ENCODE measurements around the gene SALL2. TPM values are rescaled to one million over a fixed set of nuclear protein-coding genes. Genes with fewer than 3 reads are reported as not detected.

The SALL2 gene
- total and polyA plus RNA-seq, 9 donors: 11.9 to 38.8 (median 25.9) TPM

- WGBS, 3 donors: 12 to 19% (median 13%) methylated on average over 13 of the region's 13 CpGs
- H3K27ac ChIP-seq: peak overlapping the region in 1 of 2 donors; percentile 71
These were observed 649 bp upstream of the SALL2 start for GRCh38 chr14:21526672-21527317.

GRCh38 chr14:21525571-21525961 is 580 bp downstream of the SALL2 start:
- H3K9me3 ChIP-seq: no peaks in the 10 kb centered on the region
- intact Hi-C loops (cut with DNase I): no loop called here
- no peaks in the 10 kb centered on the region for H3K27me3 ChIP-seq
- WGBS, 3 donors: 9 to 13% (median 13%) methylated on average over 12 of the region's 12 CpGs
- peak overlapping the region; percentile 58 for H3K4me3 ChIP-seq
- no peak for TF ChIP-seq POLR2A (IDR thresholded peaks at IDR 0.05)
- no peaks in the 10 kb centered on the region for H3K36me3 ChIP-seq
- peaks cover 4% of the 10 kb centered on the region for H3K4me1 ChIP-seq (ENCODE audit: insufficient read depth)
- DNase-seq: peak in 4 of 5 donors; percentile 31 to 59 (median 53)
- H3K27ac ChIP-seq: peak overlapping the region; percentile 53 to 71

More at GRCh38 chr14:21526672-21527317, 649 bp upstream of the SALL2 start:
- TF ChIP-seq CTCF (IDR thresholded peaks at IDR 0.05): no peak
- TF ChIP-seq POLR2A (IDR thresholded peaks at IDR 0.05): no peak
- TF ChIP-seq EP300 (IDR thresholded peaks at IDR 0.05): no peak
- no peaks in the 10 kb centered on the region for H3K36me3 ChIP-seq
- no peaks in the 10 kb centered on the region for H3K27me3 ChIP-seq
- DNase-seq: no peak
- peaks cover 4% of the 10 kb centered on the region for H3K4me1 ChIP-seq (ENCODE audit: insufficient read depth)
- H3K4me3 ChIP-seq: peak overlapping the region; percentile 58
- intact Hi-C loops (cut with DNase I): no loop called here
- no peaks in the 10 kb centered on the region for H3K9me3 ChIP-seq

GRCh38 chr14:21524575-21525490 is 1.3 kb downstream of the SALL2 start:
- H3K4me3 ChIP-seq: peak overlapping the region; percentile 58
- WGBS, 3 donors: 80 to 84% (median 82%) methylated on average over 18 of the region's 18 CpGs

GRCh38 chr14:21523203-21523602 is 2.9 kb downstream of the SALL2 start:
- Histone ChIP-seq H3K4me3 (no peak overlapping the region), H3K27me3 (no peaks in the 10 kb centered on the region), H3K4me1 (ENCODE audit: insufficient read depth) (peaks cover 4% of the 10 kb centered on the region), H3K27ac (no peak overlapping the region), H3K36me3 (no peaks in the 10 kb centered on the region), H3K9me3 (no peaks in the 10 kb centered on the region)
- intact Hi-C loops (cut with DNase I): no loop called here
- no peak for TF ChIP-seq POLR2A (IDR thresholded peaks at IDR 0.05)
- TF ChIP-seq CTCF (IDR thresholded peaks at IDR 0.05): no peak
- no peak for TF ChIP-seq EP300 (IDR thresholded peaks at IDR 0.05)
- no peak for DNase-seq
- 80 to 87% (median 84%) methylated on average over 6 to 7 of the region's 7 CpGs for WGBS, 3 donors

More at GRCh38 chr14:21524575-21525490, 1.3 kb downstream of the SALL2 start:
- H3K4me1 ChIP-seq (ENCODE audit: insufficient read depth): peaks cover 4% of the 10 kb centered on the region
- H3K27ac ChIP-seq: peak overlapping the region in 1 of 2 donors; percentile 71
- no peaks in the 10 kb centered on the region for H3K9me3 ChIP-seq
- DNase-seq: peak in 1 of 5 donors; percentile 30
- intact Hi-C loops (cut with DNase I): no loop called here
- TF ChIP-seq EP300 (IDR thresholded peaks at IDR 0.05) (no peak), POLR2A (IDR thresholded peaks at IDR 0.05) (no peak), CTCF (IDR thresholded peaks at IDR 0.05) (no peak)
- no peaks in the 10 kb centered on the region for H3K27me3 ChIP-seq
- H3K36me3 ChIP-seq: no peaks in the 10 kb centered on the region
